ENCODE measurements around the gene CEP72.

GRCh38 chr5:608429-609370 is 3.4 kb upstream of the CEP72 start:
- TF ChIP-seq CTCF (IDR thresholded peaks at IDR 0.05; ENCODE audit: poor library complexity) (no peak), EZH2 (IDR thresholded peaks at IDR 0.05; ENCODE audit: borderline replicate concordance) (no peak)

Data from hepatocyte (in vitro differentiated cells).